ENCODE data around the gene FAM135A. TPM values are rescaled to one million over a fixed set of nuclear protein-coding genes. Genes with fewer than 3 reads are reported as not detected.
"Not testable (repeated sequence)": the region's sequence is repeated elsewhere in the genome, so short reads cannot be mapped to it uniquely, and the experiment has no call there.

Gene FAM135A
- total RNA-seq, 1 donor: 16.3 TPM

DNA sequence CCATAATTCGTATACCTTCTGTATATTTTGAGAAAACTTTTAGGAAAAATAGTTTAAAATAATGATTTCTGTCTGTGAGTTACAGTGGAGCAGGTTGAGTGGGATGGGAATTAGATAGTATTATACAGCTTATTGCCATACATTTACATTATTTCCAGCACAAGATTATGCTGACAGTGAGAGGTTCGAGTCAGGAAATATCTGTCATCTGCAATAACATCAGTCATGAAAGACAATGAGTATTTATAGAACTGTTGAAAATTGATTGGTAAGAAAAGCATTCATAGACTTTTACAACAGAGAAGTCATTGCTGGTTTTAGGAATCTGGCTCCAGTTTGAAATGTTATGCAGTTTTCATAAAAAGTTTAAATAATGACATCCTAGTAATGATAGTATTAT is 45.9 kb downstream of the FAM135A start:
- H3K4me1 ChIP-seq (ENCODE audit: insufficient read depth, low read length): no peaks in the 10 kb centered on the region
- no peaks in the 10 kb centered on the region for H3K79me2 ChIP-seq (ENCODE audit: insufficient read depth, low read length)
- H3K4me3 ChIP-seq (ENCODE audit: insufficient read depth, low read length): no peak overlapping the region
- H3K27me3 ChIP-seq (ENCODE audit: insufficient read depth, low read length): no peaks in the 10 kb centered on the region
- peak; percentile 4 for DNase-seq (ENCODE audit: insufficient read length, low spot score, missing footprints)
- H3K9me3 ChIP-seq (ENCODE audit: low read depth, low read length): no peaks in the 10 kb centered on the region
- no peak overlapping the region for H2AFZ ChIP-seq (ENCODE audit: low read length)
- H4K20me1 ChIP-seq (ENCODE audit: insufficient read depth, low read length): no peaks in the 10 kb centered on the region
- H3K4me2 ChIP-seq (ENCODE audit: insufficient read depth, low read length): no peak overlapping the region
- no peaks in the 10 kb centered on the region for H3K36me3 ChIP-seq (ENCODE audit: insufficient read depth, low read length)
- H3K27ac ChIP-seq (ENCODE audit: low read depth, low read length): no peak overlapping the region
- no peak for TF ChIP-seq CTCF (IDR thresholded peaks at IDR 0.05; ENCODE audit: extremely low read depth, low read depth, low read length)

GRCh38 chr6:70459699-70460098 is 46.4 kb downstream of the FAM135A start:
- not testable (repeated sequence) for H4K20me1 ChIP-seq (ENCODE audit: insufficient read depth, low read length); H3K9me3 ChIP-seq (ENCODE audit: low read depth, low read length); H3K4me1 ChIP-seq (ENCODE audit: insufficient read depth, low read length); DNase-seq (ENCODE audit: insufficient read length, low spot score, missing footprints); H3K36me3 ChIP-seq (ENCODE audit: insufficient read depth, low read length); H3K27me3 ChIP-seq (ENCODE audit: insufficient read depth, low read length); H3K4me3 ChIP-seq (ENCODE audit: insufficient read depth, low read length); H2AFZ ChIP-seq (ENCODE audit: low read length); H3K27ac ChIP-seq (ENCODE audit: low read depth, low read length); H3K79me2 ChIP-seq (ENCODE audit: insufficient read depth, low read length); H3K4me2 ChIP-seq (ENCODE audit: insufficient read depth, low read length)

DNA sequence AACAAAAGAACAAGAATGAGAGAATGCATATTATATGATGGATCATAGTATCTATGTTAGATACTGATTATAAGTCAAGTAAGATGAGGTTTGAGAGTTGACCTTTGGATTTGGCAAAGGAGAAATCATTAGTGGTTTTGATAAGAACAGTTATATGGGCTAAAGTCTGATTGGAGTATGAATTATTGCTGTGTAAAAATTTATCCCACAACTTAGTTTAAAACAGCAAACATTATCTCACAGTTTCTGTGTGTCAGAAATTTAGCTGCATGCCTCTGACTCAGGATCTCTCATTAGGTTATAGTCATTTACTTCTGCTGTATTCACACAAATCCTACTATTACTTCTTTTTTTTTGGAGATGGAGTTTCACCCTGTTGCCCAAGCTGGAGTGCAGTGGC is 56.7 kb downstream of the FAM135A start:
- no peak overlapping the region for H3K4me3 ChIP-seq (ENCODE audit: insufficient read depth, low read length)
- no peaks in the 10 kb centered on the region for H3K4me1 ChIP-seq (ENCODE audit: insufficient read depth, low read length)
- no peaks in the 10 kb centered on the region for H3K36me3 ChIP-seq (ENCODE audit: insufficient read depth, low read length)
- no peaks in the 10 kb centered on the region for H3K9me3 ChIP-seq (ENCODE audit: low read depth, low read length)
- H3K27ac ChIP-seq (ENCODE audit: low read depth, low read length): no peak overlapping the region
- no peak overlapping the region for H2AFZ ChIP-seq (ENCODE audit: low read length)
- H4K20me1 ChIP-seq (ENCODE audit: insufficient read depth, low read length): no peaks in the 10 kb centered on the region
- no peaks in the 10 kb centered on the region for H3K27me3 ChIP-seq (ENCODE audit: insufficient read depth, low read length)
- no peaks in the 10 kb centered on the region for H3K79me2 ChIP-seq (ENCODE audit: insufficient read depth, low read length)
- DNase-seq (ENCODE audit: insufficient read length, low spot score, missing footprints): no peak
- TF ChIP-seq CTCF (IDR thresholded peaks at IDR 0.05; ENCODE audit: extremely low read depth, low read depth, low read length): no peak
- no peak overlapping the region for H3K4me2 ChIP-seq (ENCODE audit: insufficient read depth, low read length)

GRCh38 chr6:70470510-70470909 is 57.2 kb downstream of the FAM135A start:
- not testable (repeated sequence) for H3K27me3 ChIP-seq (ENCODE audit: insufficient read depth, low read length); H2AFZ ChIP-seq (ENCODE audit: low read length); H4K20me1 ChIP-seq (ENCODE audit: insufficient read depth, low read length); H3K4me3 ChIP-seq (ENCODE audit: insufficient read depth, low read length); H3K9me3 ChIP-seq (ENCODE audit: low read depth, low read length); DNase-seq (ENCODE audit: insufficient read length, low spot score, missing footprints); H3K4me1 ChIP-seq (ENCODE audit: insufficient read depth, low read length); H3K36me3 ChIP-seq (ENCODE audit: insufficient read depth, low read length); H3K27ac ChIP-seq (ENCODE audit: low read depth, low read length); H3K79me2 ChIP-seq (ENCODE audit: insufficient read depth, low read length); H3K4me2 ChIP-seq (ENCODE audit: insufficient read depth, low read length)

- Histone ChIP-seq H3K27me3 (ENCODE audit: insufficient read depth, low read length) (no peaks in the 10 kb centered on the region), H3K4me3 (ENCODE audit: insufficient read depth, low read length) (no peak overlapping the region), H4K20me1 (ENCODE audit: insufficient read depth, low read length) (no peaks in the 10 kb centered on the region), H3K36me3 (ENCODE audit: insufficient read depth, low read length) (peaks cover 3% of the 10 kb centered on the region), H3K27ac (ENCODE audit: low read depth, low read length) (no peak overlapping the region), H3K79me2 (ENCODE audit: insufficient read depth, low read length) (no peaks in the 10 kb centered on the region), H3K9me3 (ENCODE audit: low read depth, low read length) (no peaks in the 10 kb centered on the region), H3K4me2 (ENCODE audit: insufficient read depth, low read length) (no peak overlapping the region), H3K4me1 (ENCODE audit: insufficient read depth, low read length) (peaks cover 3% of the 10 kb centered on the region), H2AFZ (ENCODE audit: low read length) (no peak overlapping the region)
- DNase-seq (ENCODE audit: insufficient read length, low spot score, missing footprints): peak; percentile 4
- no peak for TF ChIP-seq CTCF (IDR thresholded peaks at IDR 0.05; ENCODE audit: extremely low read depth, low read depth, low read length)
Measured at GRCh38 chr6:70474751-70475150, 61.4 kb downstream of the FAM135A start.

Measured in osteoblast (primary cell).